PC-3 (cell line): ENCODE data around the gene AGAP1.

ENCODE experiments used
- CTCF ChIP-seq: fragments of 300-600 bp; sonication (generic); conservative IDR thresholded peaks from 2 replicates; pipeline ENCODE4 v1.5.1; 2017; ENCODE audit warnings: antibody characterized with exemption, low read depth, mild to moderate bottlenecking, low read length
- EZH2 ChIP-seq: fragments of 300-600 bp; sonication (generic); IDR thresholded peaks from one replicate; pipeline ENCODE4 v1.6.1; 2017; ENCODE audit warnings: antibody characterized with exemption, mild to moderate bottlenecking, low read length; ENCODE audit not compliant: unreplicated experiment
- EZH2phosphoT487 ChIP-seq: fragments of 300-600 bp; sonication (generic); IDR thresholded peaks from 2 replicates; pipeline ENCODE4 v1.6.1; 2018; ENCODE audit warnings: mild to moderate bottlenecking, antibody characterized with exemption, low read length, borderline replicate concordance

- no peak for TF ChIP-seq EZH2
- TF ChIP-seq CTCF = no peak
- TF ChIP-seq EZH2phosphoT487 = no peak
Observed at GRCh38 chr2:235445116-235445515, 48.7 kb upstream of the AGAP1 start.
